Astrocyte (in vitro differentiated cells and primary cell): Measurements from ENCODE around the gene KCNJ16. TPM values are rescaled to one million over a fixed set of nuclear protein-coding genes. Genes with fewer than 3 reads are reported as not detected.

ENCODE experiments used
- DNase-seq: peaks from one replicate; pipeline ENCODE4 v3.0.0-alpha.2; 2010; ENCODE audit warnings: low read depth
- FAIRE-seq: peaks from 2 replicates; lab custom pipeline; 2011; peaks lifted over from hg19 to GRCh38; lab: Jason Lieb, UNC
- H2AFZ ChIP-seq: 2 replicates; pipeline ENCODE4 v1.6.0; 2012; ENCODE audit warnings: low read depth, low read length, inconsistent platforms
- H3K27ac ChIP-seq: 2 replicates; pipeline ENCODE4 v1.5.1; 2011; ENCODE audit warnings: low read depth, low read length, inconsistent platforms
- H3K27me3 ChIP-seq: 2 replicates; pipeline ENCODE4 v1.6.0; 2011; ENCODE audit warnings: low read length, inconsistent platforms; ENCODE audit not compliant: insufficient read depth
- H3K36me3 ChIP-seq: 2 replicates; pipeline ENCODE4 v1.5.1; 2011; ENCODE audit warnings: low read length, inconsistent platforms; ENCODE audit not compliant: insufficient read depth
- H3K4me1 ChIP-seq: 2 replicates; pipeline ENCODE4 v1.5.1; 2011; ENCODE audit warnings: low read length, inconsistent platforms; ENCODE audit not compliant: insufficient read depth
- H3K4me2 ChIP-seq: 2 replicates; pipeline ENCODE4 v1.6.0; 2012; ENCODE audit warnings: low read length, inconsistent platforms
- H3K4me3 ChIP-seq: 2 replicates; pipeline ENCODE4 v1.5.1; 2011; ENCODE audit warnings: low read depth, mild to moderate bottlenecking, low read length, inconsistent platforms; ENCODE audit not compliant: insufficient read depth
- H3K79me2 ChIP-seq: 2 replicates; pipeline ENCODE4 v1.6.0; 2012; ENCODE audit warnings: mild to moderate bottlenecking, low read length, inconsistent platforms; ENCODE audit not compliant: insufficient read depth
- H3K9ac ChIP-seq: 2 replicates; pipeline ENCODE4 v1.6.0; 2012; ENCODE audit warnings: mild to moderate bottlenecking, low read length, inconsistent platforms
- H3K9me3 ChIP-seq: 2 replicates; pipeline ENCODE4 v1.5.1; 2012; ENCODE audit warnings: low read depth, mild to moderate bottlenecking, low read length, inconsistent platforms; ENCODE audit not compliant: insufficient read depth
- H4K20me1 ChIP-seq: 2 replicates; pipeline ENCODE4 v1.6.0; 2012; ENCODE audit warnings: low read length, inconsistent platforms; ENCODE audit not compliant: insufficient read depth
- H3K27ac Mint-ChIP-seq: one replicate; pipeline ENCODE4 v1.8.0; 2021; ENCODE audit warnings: mild to moderate bottlenecking, mixed read lengths; ENCODE audit not compliant: unreplicated experiment
- H3K27me3 Mint-ChIP-seq: one replicate; pipeline ENCODE4 v1.8.0; 2021; ENCODE audit warnings: low read depth, mixed read lengths; ENCODE audit not compliant: unreplicated experiment
- H3K36me3 Mint-ChIP-seq: one replicate; pipeline ENCODE4 v1.8.0; 2021; ENCODE audit warnings: low read depth, mixed read lengths; ENCODE audit not compliant: unreplicated experiment
- H3K4me1 Mint-ChIP-seq: one replicate; pipeline ENCODE4 v1.8.0; 2021; ENCODE audit warnings: low read depth, mixed read lengths; ENCODE audit not compliant: unreplicated experiment
- H3K4me3 Mint-ChIP-seq: one replicate; pipeline ENCODE4 v1.8.0; 2021; ENCODE audit warnings: mild to moderate bottlenecking, moderate library complexity, mixed read lengths; ENCODE audit not compliant: unreplicated experiment
- H3K9me3 Mint-ChIP-seq: one replicate; pipeline ENCODE4 v1.8.0; 2021; ENCODE audit warnings: mild to moderate bottlenecking, mixed read lengths; ENCODE audit not compliant: unreplicated experiment
- CTCF ChIP-seq: IDR thresholded peaks from 2 replicates; pipeline ENCODE4 v1.5.1; 2011; ENCODE audit warnings: low read depth, mild to moderate bottlenecking, inconsistent platforms, low read length, moderate library complexity; ENCODE audit not compliant: insufficient read depth
- EZH2 ChIP-seq: IDR thresholded peaks from 2 replicates; pipeline ENCODE4 v1.6.1; 2012; ENCODE audit warnings: mild to moderate bottlenecking, low read length, inconsistent platforms; ENCODE audit not compliant: insufficient read depth
- total RNA-seq: library from RNA; stranded (reverse); gene quantifications from 2 replicates; pipeline ENCODE4 v1.2.1, GENCODE V29; 2021

Gene KCNJ16
- total RNA-seq, 1 donor from 2014 or later, result 0.73 TPM

DNA sequence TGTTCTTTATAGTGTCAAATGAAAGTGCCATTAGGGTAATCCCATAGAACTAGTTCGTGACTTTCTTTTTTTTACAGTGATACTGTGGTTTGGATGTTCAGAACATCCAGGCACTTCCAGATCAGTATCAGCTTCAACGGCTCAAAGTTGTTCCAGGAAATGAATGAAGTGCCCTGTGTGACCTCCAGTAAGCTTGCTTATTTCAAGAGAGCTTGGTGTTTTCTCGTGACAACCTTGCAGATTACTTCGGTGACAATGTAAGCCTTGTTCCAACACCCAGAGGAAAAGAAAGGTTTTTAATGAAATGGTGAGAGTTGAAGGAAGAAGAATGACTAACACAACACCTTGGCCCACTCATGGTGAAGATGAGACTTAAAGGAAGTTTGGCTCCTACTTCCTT lies 16.0 kb upstream of the KCNJ16 start:
- Histone ChIP-seq H2AFZ (no peak overlapping the region), H3K9me3 (no peaks in the 10 kb centered on the region), H3K27ac (no peak overlapping the region), H3K4me2 (no peak overlapping the region), H3K36me3 (no peaks in the 10 kb centered on the region), H3K4me3 (no peak overlapping the region), H3K9ac (no peak overlapping the region), H4K20me1 (no peaks in the 10 kb centered on the region), H3K27me3 (no peaks in the 10 kb centered on the region), H3K79me2 (no peaks in the 10 kb centered on the region), H3K4me1 (no peaks in the 10 kb centered on the region)
- TF ChIP-seq CTCF (no peak), EZH2 (no peak)
- FAIRE-seq, result no peak
- DNase-seq, result no peak
- Mint-ChIP-seq H3K4me3 (no peak overlapping the region), H3K27ac (no peak overlapping the region), H3K4me1 (peaks cover 5% of the 10 kb centered on the region), H3K27me3 (no peaks in the 10 kb centered on the region), H3K9me3 (no peaks in the 10 kb centered on the region), H3K36me3 (no peaks in the 10 kb centered on the region)

- H3K4me3 Mint-ChIP-seq, result no peak overlapping the region
- Histone ChIP-seq H3K4me2 (no peak overlapping the region), H4K20me1 (no peaks in the 10 kb centered on the region), H3K9ac (no peak overlapping the region), H3K27me3 (no peaks in the 10 kb centered on the region), H2AFZ (no peak overlapping the region), H3K4me1 (no peaks in the 10 kb centered on the region), H3K36me3 (no peaks in the 10 kb centered on the region), H3K79me2 (no peaks in the 10 kb centered on the region), H3K4me3 (no peak overlapping the region), H3K9me3 (no peaks in the 10 kb centered on the region), H3K27ac (no peak overlapping the region)
- no peak overlapping the region for H3K27ac Mint-ChIP-seq
- no peaks in the 10 kb centered on the region for H3K36me3 Mint-ChIP-seq
- no peaks in the 10 kb centered on the region for H3K9me3 Mint-ChIP-seq
- peaks cover 5% of the 10 kb centered on the region for H3K4me1 Mint-ChIP-seq
- TF ChIP-seq EZH2 (no peak), CTCF (no peak)
- no peaks in the 10 kb centered on the region for H3K27me3 Mint-ChIP-seq
- FAIRE-seq (no peak), DNase-seq (no peak)
Observed at GRCh38 chr17:70059649-70060048, 15.4 kb upstream of the KCNJ16 start.

DNA sequence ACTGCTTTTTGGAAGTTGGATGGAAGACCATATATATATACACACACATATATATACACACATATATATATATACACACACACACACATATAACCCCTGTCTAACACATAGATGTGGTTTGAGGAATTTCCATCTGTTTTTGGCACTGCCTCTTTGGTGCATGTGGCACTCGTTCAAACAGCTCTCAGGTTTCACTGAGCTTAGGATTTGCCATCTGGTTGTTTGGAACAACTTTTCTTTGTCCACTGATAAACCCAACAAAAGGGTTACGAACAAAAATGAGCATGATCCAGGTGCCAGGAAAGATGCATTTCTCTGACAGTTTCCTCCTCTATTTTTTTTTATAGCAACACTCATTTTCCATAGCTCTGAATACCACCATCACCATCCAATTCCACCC lies 14.6 kb upstream of the KCNJ16 start:
- H3K9ac ChIP-seq, result no peak overlapping the region
- Mint-ChIP-seq H3K4me1 (peaks cover 5% of the 10 kb centered on the region), H3K9me3 (no peaks in the 10 kb centered on the region), H3K36me3 (no peaks in the 10 kb centered on the region), H3K27ac (no peak overlapping the region), H3K4me3 (no peak overlapping the region), H3K27me3 (no peaks in the 10 kb centered on the region)
- H3K27ac ChIP-seq, result no peak overlapping the region
- FAIRE-seq, result no peak
- H3K4me3 ChIP-seq, result no peak overlapping the region
- H3K36me3 ChIP-seq, result no peaks in the 10 kb centered on the region
- H3K79me2 ChIP-seq, result no peaks in the 10 kb centered on the region
- H4K20me1 ChIP-seq, result no peaks in the 10 kb centered on the region
- no peak overlapping the region for H2AFZ ChIP-seq
- H3K4me1 ChIP-seq, result no peaks in the 10 kb centered on the region
- H3K9me3 ChIP-seq, result no peaks in the 10 kb centered on the region
- no peaks in the 10 kb centered on the region for H3K27me3 ChIP-seq
- peak; percentile 49 for DNase-seq
- H3K4me2 ChIP-seq, result no peak overlapping the region
- TF ChIP-seq CTCF, result no peak
